K562 (cell line): Measurements from ENCODE around the gene ULBP1. TPM values are rescaled to one million over a fixed set of nuclear protein-coding genes. Genes with fewer than 3 reads are reported as not detected.

Experiments
- BACH1 ChIP-seq: fragments of 200-800 bp; sonication (Bioruptor generic); IDR thresholded peaks from 2 replicates; pipeline ENCODE4 v1.6.1; 2016; ENCODE audit warnings: missing genetic modification characterization, missing compliant biosample characterization
- CHD2 ChIP-seq: IDR thresholded peaks from 2 replicates; pipeline ENCODE4 v1.6.1; 2011; ENCODE audit warnings: low read depth, low read length
- CSDE1 ChIP-seq, 2 experiments: fragments of 450-650 bp; IDR thresholded peaks; 2 replicates each; pipeline ENCODE4 v1.6.1; 2016; ENCODE audit warnings: mild to moderate bottlenecking in 1 of 2
- FIP1L1 ChIP-seq: fragments of 200-400 bp; formaldehyde crosslinking; IDR thresholded peaks from 2 replicates; pipeline ENCODE4 v1.6.1; 2018; ENCODE audit warnings: mild to moderate bottlenecking, low read depth, low read length; ENCODE audit not compliant: poor library complexity, severe bottlenecking
- JUN ChIP-seq, 2 experiments: sonication (generic) in 1 of 2; formaldehyde crosslinking in 1 of 2; IDR thresholded peaks; 2 replicates each; pipeline versions ENCODE4 v1.6.1 to v1.8.0; 2012 to 2022; ENCODE audit warnings: borderline replicate concordance in 2 of 2, mild to moderate bottlenecking in 2 of 2, improper control_type of control experiment in 1 of 2, low read depth in 1 of 2, low read length in 1 of 2, missing genetic modification reagents in 1 of 2
- TCF7L2 ChIP-seq: fragments of 150-350 bp; IDR thresholded peaks from 2 replicates; pipeline ENCODE4 v1.6.1; 2016; ENCODE audit warnings: low read depth, mild to moderate bottlenecking, low read length, moderate library complexity
- ZNF354B ChIP-seq: fragments of 250-450 bp; sonication (Bioruptor Pico); IDR thresholded peaks from 2 replicates; pipeline ENCODE4 v1.4.0; 2020
- ZNF717 ChIP-seq: fragments of 250-450 bp; sonication (Bioruptor Pico); IDR thresholded peaks from 2 replicates; pipeline ENCODE4 v1.5.0; 2021
- ZNF77 ChIP-seq: fragments of 250-450 bp; sonication (Bioruptor Pico); IDR thresholded peaks from 2 replicates; pipeline ENCODE4 v1.5.0; 2020
- polyA plus RNA-seq, 8 experiments: library from polyadenylated mRNA; depleted of rRNA in 4 of 8; stranded (reverse) in 5 of 8; unstranded in 3 of 8; fragments of >200 nt; fragmentation: Nextera tagmentation in 2 of 8; fragmentation: Illumina TruSeq in 1 of 8; extraction: Ambion mirVana in 2 of 8; extraction: Trizol in 1 of 8; gene quantifications; 2 replicates each; pipeline versions ENCODE4 v1.2.1 to v1.2.3, GENCODE V29; 2011 to 2014; ENCODE audit warnings: inconsistent platforms in 1 of 8, missing spikeins in 1 of 8
- total RNA-seq, 7 experiments: library from RNA; depleted of rRNA in 6 of 7; stranded (reverse); fragments of >200 nt in 6 of 7; fragmentation: Illumina TruSeq in 2 of 7; extraction: Trizol in 2 of 7; gene quantifications; 2 replicates each; pipeline versions ENCODE4 v1.2.1 to v1.2.3, GENCODE V29; 2011 to 2021; ENCODE audit warnings: low replicate concordance in 1 of 7
- TF ChIP-seq, protein P1 (sequence below): fragments of 450-650 bp; IDR thresholded peaks from 2 replicates; pipeline ENCODE4 v1.6.1; 2018; ENCODE audit not compliant: partially characterized antibody
- TF ChIP-seq, protein P2 (sequence below), 2 experiments: IDR thresholded peaks in 1 of 2; conservative IDR thresholded peaks in 1 of 2; 2 replicates each; pipeline ENCODE4 v1.6.1; 2016; ENCODE audit warnings: low read depth in 2 of 2, mild to moderate bottlenecking in 1 of 2, missing compliant biosample characterization in 1 of 2, missing genetic modification characterization in 1 of 2, moderate library complexity in 1 of 2
- TF ChIP-seq, protein P3 (sequence below): fragments of 250-450 bp; sonication (Bioruptor Pico); IDR thresholded peaks from 2 replicates; pipeline ENCODE4 v1.5.1; 2021; ENCODE audit warnings: mild to moderate bottlenecking
- TF ChIP-seq, protein P4 (sequence below): IDR thresholded peaks from 2 replicates; pipeline ENCODE4 v1.6.1; 2011; ENCODE audit not compliant: insufficient read length; ENCODE audit errors: extremely low read depth
- TF ChIP-seq, protein P5 (sequence below): sonication (generic); formaldehyde crosslinking; IDR thresholded peaks from 2 replicates; pipeline ENCODE4 v1.9.0; 2022; ENCODE audit warnings: mild to moderate bottlenecking, missing genetic modification reagents
- TF ChIP-seq, protein P6 (sequence below): sonication (generic); formaldehyde crosslinking; IDR thresholded peaks from 2 replicates; pipeline ENCODE4 v1.8.1; 2023; ENCODE audit warnings: mild to moderate bottlenecking, missing genetic modification reagents

ULBP1 gene
- total and polyA plus RNA-seq, 9 of the 15 experiments (the other 6 are each of a cell fraction or from before 2014, with no cell fraction given) = 0.33 to 6.0 (median 2.5) TPM

DNA sequence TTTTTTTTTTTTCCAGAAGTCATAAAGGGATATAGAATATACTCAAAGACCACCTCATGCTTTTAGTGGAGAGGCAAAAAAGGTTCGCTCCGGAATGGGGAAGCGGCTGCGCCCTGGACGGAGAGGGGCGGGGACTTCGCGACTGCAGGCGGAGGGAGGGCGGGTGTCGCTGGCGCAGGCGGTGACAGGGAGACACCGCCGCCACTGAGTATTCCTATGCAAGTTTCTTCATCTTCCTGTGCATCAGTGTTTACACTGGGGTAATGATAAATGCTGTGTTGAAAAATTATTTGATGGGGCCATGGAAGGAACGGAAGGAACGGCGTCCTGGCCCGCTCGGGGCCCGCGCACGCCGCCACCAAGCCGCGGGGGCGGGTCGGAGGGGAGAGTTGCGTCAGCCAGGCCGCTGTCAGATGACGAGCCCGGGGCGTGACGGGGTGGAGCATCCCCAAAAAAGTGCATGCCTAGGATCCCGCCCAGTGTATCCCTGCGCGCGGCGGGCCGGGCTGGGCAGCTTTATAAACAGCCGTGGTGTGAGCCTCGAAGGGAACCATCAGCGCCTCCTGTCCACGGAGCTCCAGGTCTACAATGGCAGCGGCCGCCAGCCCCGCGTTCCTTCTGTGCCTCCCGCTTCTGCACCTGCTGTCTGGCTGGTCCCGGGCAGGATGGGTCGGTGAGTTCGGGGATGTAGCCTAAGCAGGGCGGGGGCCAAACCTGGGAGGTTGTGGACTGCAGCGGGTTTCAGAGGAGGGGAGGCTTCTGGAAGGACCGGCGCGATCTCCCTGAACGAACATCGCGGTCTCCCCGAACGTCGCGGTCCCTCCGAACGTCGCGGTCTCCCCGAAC, at the start of gene ULBP1 (continued):
- TF ChIP-seq, protein P1, sequence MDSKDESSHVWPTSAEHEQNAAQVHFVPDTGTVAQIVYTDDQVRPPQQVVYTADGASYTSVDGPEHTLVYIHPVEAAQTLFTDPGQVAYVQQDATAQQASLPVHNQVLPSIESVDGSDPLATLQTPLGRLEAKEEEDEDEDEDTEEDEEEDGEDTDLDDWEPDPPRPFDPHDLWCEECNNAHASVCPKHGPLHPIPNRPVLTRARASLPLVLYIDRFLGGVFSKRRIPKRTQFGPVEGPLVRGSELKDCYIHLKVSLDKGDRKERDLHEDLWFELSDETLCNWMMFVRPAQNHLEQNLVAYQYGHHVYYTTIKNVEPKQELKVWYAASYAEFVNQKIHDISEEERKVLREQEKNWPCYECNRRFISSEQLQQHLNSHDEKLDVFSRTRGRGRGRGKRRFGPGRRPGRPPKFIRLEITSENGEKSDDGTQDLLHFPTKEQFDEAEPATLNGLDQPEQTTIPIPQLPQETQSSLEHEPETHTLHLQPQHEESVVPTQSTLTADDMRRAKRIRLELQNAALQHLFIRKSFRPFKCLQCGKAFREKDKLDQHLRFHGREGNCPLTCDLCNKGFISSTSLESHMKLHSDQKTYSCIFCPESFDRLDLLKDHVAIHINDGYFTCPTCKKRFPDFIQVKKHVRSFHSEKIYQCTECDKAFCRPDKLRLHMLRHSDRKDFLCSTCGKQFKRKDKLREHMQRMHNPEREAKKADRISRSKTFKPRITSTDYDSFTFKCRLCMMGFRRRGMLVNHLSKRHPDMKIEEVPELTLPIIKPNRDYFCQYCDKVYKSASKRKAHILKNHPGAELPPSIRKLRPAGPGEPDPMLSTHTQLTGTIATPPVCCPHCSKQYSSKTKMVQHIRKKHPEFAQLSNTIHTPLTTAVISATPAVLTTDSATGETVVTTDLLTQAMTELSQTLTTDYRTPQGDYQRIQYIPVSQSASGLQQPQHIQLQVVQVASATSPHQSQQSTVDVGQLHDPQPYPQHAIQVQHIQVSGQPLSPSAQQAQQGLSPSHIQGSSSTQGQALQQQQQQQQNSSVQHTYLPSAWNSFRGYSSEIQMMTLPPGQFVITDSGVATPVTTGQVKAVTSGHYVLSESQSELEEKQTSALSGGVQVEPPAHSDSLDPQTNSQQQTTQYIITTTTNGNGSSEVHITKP = peak; percentile 55
- TF ChIP-seq ZNF77 (CRISPR knock-in tag) = no peak
- TF ChIP-seq, protein P2, sequence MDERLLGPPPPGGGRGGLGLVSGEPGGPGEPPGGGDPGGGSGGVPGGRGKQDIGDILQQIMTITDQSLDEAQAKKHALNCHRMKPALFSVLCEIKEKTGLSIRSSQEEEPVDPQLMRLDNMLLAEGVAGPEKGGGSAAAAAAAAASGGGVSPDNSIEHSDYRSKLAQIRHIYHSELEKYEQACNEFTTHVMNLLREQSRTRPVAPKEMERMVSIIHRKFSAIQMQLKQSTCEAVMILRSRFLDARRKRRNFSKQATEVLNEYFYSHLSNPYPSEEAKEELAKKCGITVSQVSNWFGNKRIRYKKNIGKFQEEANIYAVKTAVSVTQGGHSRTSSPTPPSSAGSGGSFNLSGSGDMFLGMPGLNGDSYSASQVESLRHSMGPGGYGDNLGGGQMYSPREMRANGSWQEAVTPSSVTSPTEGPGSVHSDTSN (CRISPR knock-in tag; IDR thresholded peaks at IDR 0.05; ENCODE audit: low read depth) = peak; percentile 82
- TF ChIP-seq, protein P2 (tag; conservative IDR thresholded peaks at IDR 0.05; ENCODE audit: low read depth) = peak; percentile 84; the same call in 1 of the 2 replicates
- TF ChIP-seq, protein P3, sequence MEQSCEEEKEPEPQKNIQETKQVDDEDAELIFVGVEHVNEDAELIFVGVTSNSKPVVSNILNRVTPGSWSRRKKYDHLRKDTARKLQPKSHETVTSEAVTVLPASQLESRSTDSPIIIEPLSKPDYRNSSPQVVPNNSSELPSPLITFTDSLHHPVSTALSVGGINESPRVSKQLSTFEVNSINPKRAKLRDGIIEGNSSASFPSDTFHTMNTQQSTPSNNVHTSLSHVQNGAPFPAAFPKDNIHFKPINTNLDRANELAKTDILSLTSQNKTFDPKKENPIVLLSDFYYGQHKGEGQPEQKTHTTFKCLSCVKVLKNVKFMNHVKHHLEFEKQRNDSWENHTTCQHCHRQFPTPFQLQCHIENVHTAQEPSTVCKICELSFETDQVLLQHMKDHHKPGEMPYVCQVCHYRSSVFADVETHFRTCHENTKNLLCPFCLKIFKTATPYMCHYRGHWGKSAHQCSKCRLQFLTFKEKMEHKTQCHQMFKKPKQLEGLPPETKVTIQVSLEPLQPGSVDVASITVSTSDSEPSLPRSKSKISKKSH = no peak
- TF ChIP-seq BACH1 = no peak
- TF ChIP-seq TCF7L2 = no peak
- TF ChIP-seq JUN (IDR thresholded peaks at IDR 0.05; ENCODE audit: borderline replicate concordance, low read depth, low read length) = peak; percentile 90; the same call in 1 of the 2 replicates
- TF ChIP-seq JUN (CRISPR knock-in tag; IDR thresholded peaks at IDR 0.05; ENCODE audit: borderline replicate concordance) = 0 out of 2 replicates have a peak, but pooled peaks have one; percentile 39
- no peak for TF ChIP-seq FIP1L1
- no peak for TF ChIP-seq ZNF354B (CRISPR knock-in tag)
- no peak for TF ChIP-seq CSDE1 (IDR thresholded peaks at IDR 0.05)
- TF ChIP-seq, protein P4, sequence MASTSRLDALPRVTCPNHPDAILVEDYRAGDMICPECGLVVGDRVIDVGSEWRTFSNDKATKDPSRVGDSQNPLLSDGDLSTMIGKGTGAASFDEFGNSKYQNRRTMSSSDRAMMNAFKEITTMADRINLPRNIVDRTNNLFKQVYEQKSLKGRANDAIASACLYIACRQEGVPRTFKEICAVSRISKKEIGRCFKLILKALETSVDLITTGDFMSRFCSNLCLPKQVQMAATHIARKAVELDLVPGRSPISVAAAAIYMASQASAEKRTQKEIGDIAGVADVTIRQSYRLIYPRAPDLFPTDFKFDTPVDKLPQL = no peak
- no peak for TF ChIP-seq ZNF717 (CRISPR knock-in tag)
- TF ChIP-seq, protein P5, sequence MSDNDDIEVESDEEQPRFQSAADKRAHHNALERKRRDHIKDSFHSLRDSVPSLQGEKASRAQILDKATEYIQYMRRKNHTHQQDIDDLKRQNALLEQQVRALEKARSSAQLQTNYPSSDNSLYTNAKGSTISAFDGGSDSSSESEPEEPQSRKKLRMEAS (CRISPR knock-in tag) = peak; percentile 80
- TF ChIP-seq, protein P6, sequence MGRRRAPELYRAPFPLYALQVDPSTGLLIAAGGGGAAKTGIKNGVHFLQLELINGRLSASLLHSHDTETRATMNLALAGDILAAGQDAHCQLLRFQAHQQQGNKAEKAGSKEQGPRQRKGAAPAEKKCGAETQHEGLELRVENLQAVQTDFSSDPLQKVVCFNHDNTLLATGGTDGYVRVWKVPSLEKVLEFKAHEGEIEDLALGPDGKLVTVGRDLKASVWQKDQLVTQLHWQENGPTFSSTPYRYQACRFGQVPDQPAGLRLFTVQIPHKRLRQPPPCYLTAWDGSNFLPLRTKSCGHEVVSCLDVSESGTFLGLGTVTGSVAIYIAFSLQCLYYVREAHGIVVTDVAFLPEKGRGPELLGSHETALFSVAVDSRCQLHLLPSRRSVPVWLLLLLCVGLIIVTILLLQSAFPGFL (CRISPR knock-in tag) = no peak
- TF ChIP-seq CHD2 = peak; percentile 63; the same call in 1 of the 2 replicates
